MCF 10A (cell line): Measurements from ENCODE around the gene CFAP299. TPM values are rescaled to one million over a fixed set of nuclear protein-coding genes. Genes with fewer than 3 reads are reported as not detected.

Experiments used
- BruUV-seq: library from RNA; stranded (reverse); fragments of 400-500 nt; replicated peaks from 2 replicates; lab custom pipeline; 2021; lab: Mats Ljungman, UMichigan
- CTCF ChIA-PET: fragments of 300-600 bp; sonication (Branson Sonifier 250); formaldehyde crosslinking; extraction: SDS; loops from one replicate; lab custom pipeline; 2021; ENCODE audit warnings: antibody characterized with exemption, inconsistent platforms; lab: Yijun Ruan, JAX
- POLR2A ChIA-PET: fragments of 300-600, 350-650 bp; sonication (Branson Sonifier 250); formaldehyde crosslinking; extraction: SDS; loops from one replicate; lab custom pipeline; 2020; ENCODE audit warnings: antibody characterized with exemption, inconsistent platforms; lab: Yijun Ruan, JAX
- DNase-seq: peaks from one replicate; pipeline ENCODE4 v3.0.0-alpha.2; 2018; ENCODE audit not compliant: unreplicated experiment
- H3K27ac Mint-ChIP-seq: one replicate; pipeline ENCODE4 v1.8.0; 2022; ENCODE audit warnings: mild to moderate bottlenecking, low read depth, mixed read lengths; ENCODE audit not compliant: unreplicated experiment
- H3K27me3 Mint-ChIP-seq: one replicate; pipeline ENCODE4 v1.8.0; 2022; ENCODE audit warnings: mixed read lengths; ENCODE audit not compliant: insufficient read depth, unreplicated experiment
- H3K36me3 Mint-ChIP-seq: one replicate; pipeline ENCODE4 v1.8.0; 2022; ENCODE audit warnings: mild to moderate bottlenecking, moderate library complexity, mixed read lengths; ENCODE audit not compliant: insufficient read depth, unreplicated experiment
- H3K4me1 Mint-ChIP-seq: one replicate; pipeline ENCODE4 v1.8.0; 2022; ENCODE audit warnings: mixed read lengths; ENCODE audit not compliant: insufficient read depth, unreplicated experiment
- H3K4me3 Mint-ChIP-seq: one replicate; pipeline ENCODE4 v1.8.0; 2022; ENCODE audit warnings: mild to moderate bottlenecking, moderate library complexity, mixed read lengths; ENCODE audit not compliant: unreplicated experiment
- H3K9me3 Mint-ChIP-seq: one replicate; pipeline ENCODE4 v1.8.0; 2022; ENCODE audit warnings: mixed read lengths; ENCODE audit not compliant: unreplicated experiment
- CTCF ChIP-seq: fragments of 200-600 bp; IDR thresholded peaks from one replicate; pipeline ENCODE4 v1.8.0; 2022; ENCODE audit warnings: antibody characterized with exemption, mild to moderate bottlenecking; ENCODE audit not compliant: unreplicated experiment
- intact Hi-C: fragments of 100-400 bp; cut with micrococcal nuclease; formaldehyde crosslinking; loops from 2 replicates; pipeline ENCODE4 v1.14.1; 2022
- total RNA-seq: library from RNA; stranded (reverse); gene quantifications from 2 replicates; pipeline ENCODE4 v1.2.3, GENCODE V29; 2022

CFAP299 gene
- total RNA-seq, 1 experiment from 2014 or later, result 0.33 TPM

GRCh38 chr4:80587871-80588385, 252.4 kb downstream of the CFAP299 start:
- no peak overlapping the region for H3K4me3 Mint-ChIP-seq
- no peaks in the 10 kb centered on the region for H3K4me1 Mint-ChIP-seq
- H3K27ac Mint-ChIP-seq, result no peak overlapping the region
- no peak for DNase-seq
- no peaks in the 10 kb centered on the region for H3K27me3 Mint-ChIP-seq
- no TSS peak for BruUV-seq
- intact Hi-C loops, result no loop called here
- no peaks in the 10 kb centered on the region for H3K36me3 Mint-ChIP-seq
- POLR2A ChIA-PET, result no interaction called here
- CTCF ChIA-PET, result interaction anchor here (0.6 to 2.0 kb wide), 3 partner anchors 222 to 452 kb away, joined by 4 to 5 read pairs (median 5); no protein-coding TSS in a partner anchor
- TF ChIP-seq CTCF, result no peak
- no peaks in the 10 kb centered on the region for H3K9me3 Mint-ChIP-seq

- POLR2A ChIA-PET, result no interaction called here
- intact Hi-C loops, result no loop called here
Observed at GRCh38 chr4:80592950-80593349, 257.4 kb downstream of the CFAP299 start.

DNA sequence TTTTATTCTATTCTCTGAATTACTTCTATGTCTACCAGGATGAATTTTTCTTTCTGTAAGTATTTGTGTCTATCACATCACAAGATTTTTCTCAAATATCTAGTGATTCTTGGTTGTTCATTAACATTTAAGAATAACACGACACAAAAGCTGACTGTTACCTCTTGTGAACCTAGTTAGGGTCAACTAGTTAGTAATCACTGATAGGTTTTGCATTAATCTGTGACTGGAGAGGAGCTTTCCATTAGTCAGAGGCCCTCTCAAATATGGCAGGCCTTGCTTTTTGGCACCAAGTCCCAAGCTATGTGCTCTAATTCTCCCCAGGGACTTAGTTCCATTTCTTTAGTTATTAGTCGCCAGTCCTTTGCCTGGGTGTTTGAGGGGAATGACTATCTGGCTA, 259.2 kb downstream of the CFAP299 start:
- Mint-ChIP-seq H3K9me3 (no peaks in the 10 kb centered on the region), H3K4me3 (no peak overlapping the region), H3K27ac (no peak overlapping the region), H3K4me1 (no peaks in the 10 kb centered on the region), H3K36me3 (no peaks in the 10 kb centered on the region), H3K27me3 (no peaks in the 10 kb centered on the region)
- no peak for TF ChIP-seq CTCF
- no peak for DNase-seq
- ChIA-PET POLR2A (no interaction called here), CTCF (no interaction called here)
- intact Hi-C loops, result no loop called here
- BruUV-seq, result no TSS peak

More at GRCh38 chr4:80592950-80593349, 257.4 kb downstream of the CFAP299 start:
- no peak for TF ChIP-seq CTCF
- Mint-ChIP-seq H3K4me3 (no peak overlapping the region), H3K9me3 (no peaks in the 10 kb centered on the region), H3K27me3 (no peaks in the 10 kb centered on the region), H3K27ac (no peak overlapping the region), H3K4me1 (no peaks in the 10 kb centered on the region), H3K36me3 (no peaks in the 10 kb centered on the region)
- no TSS peak for BruUV-seq
- DNase-seq, result peak; percentile 14
- CTCF ChIA-PET, result interaction anchor here (1.0 to 1.4 kb wide), 2 partner anchors 17 to 397 kb away, joined by 3 read pairs; no protein-coding TSS in a partner anchor

DNA sequence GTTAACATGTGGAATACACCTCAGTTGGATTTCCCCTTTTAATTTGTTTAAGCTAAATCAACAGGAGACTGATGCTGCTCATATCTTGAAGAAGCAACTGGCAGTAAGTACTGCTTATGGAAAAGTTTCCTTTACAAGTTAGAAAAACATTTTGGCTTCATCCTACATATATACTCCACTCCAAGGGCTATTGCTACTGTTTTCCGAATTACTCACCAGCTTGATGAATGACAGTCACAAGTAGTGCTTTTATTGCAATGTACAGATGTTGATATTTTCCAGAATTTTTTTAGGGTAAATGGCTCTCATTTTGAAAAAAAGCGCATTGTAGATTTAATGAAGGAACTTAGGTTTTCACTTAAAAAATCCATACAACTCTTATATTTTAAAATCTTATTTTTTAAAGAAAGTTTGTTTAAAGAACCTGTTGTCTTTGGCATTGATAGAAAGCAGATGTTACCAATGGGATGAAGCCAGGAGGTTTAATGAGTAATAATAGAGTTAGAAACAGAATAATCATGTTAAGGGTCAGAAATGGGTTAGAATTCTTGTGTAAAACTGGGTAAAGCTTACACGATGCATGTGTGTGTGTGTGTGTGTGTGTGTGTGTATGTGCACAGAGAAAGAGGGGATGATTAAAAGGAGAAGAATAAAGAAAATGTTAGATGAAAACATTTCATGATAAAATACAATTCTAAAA, 272.9 kb downstream of the CFAP299 start:
- ChIA-PET CTCF (interaction anchor here (0.6 to 1.3 kb wide), 2 partner anchors 139 to 382 kb away, joined by 3 to 5 read pairs; no protein-coding TSS in a partner anchor), POLR2A (no interaction called here)
- Mint-ChIP-seq H3K36me3 (no peaks in the 10 kb centered on the region), H3K27ac (no peak overlapping the region), H3K27me3 (no peaks in the 10 kb centered on the region), H3K4me3 (no peak overlapping the region), H3K9me3 (peaks cover 12% of the 10 kb centered on the region), H3K4me1 (peaks cover 10% of the 10 kb centered on the region)
- no peak for DNase-seq
- intact Hi-C loops, result no loop called here
- no peak for TF ChIP-seq CTCF
- BruUV-seq, result no TSS peak
